GM19452 (cell line): ENCODE data around the gene TMEM190.
A peak's percentile ranks its signal among the peaks of the same experiment; 100 is the strongest.
"Not testable (repeated sequence)": the region's sequence is repeated elsewhere in the genome, so short reads cannot be mapped to it uniquely, and the experiment has no call there.

Source experiments
- ATAC-seq: cut with Tn5 transposase; IDR thresholded peaks from one replicate; pipeline ENCODE4 v1.9.1; 2021; ENCODE audit not compliant: unreplicated experiment

TMEM190 gene

GRCh38 chr19:55389386-55390317 lies 13.0 kb downstream of the TMEM190 start:
- no peak for ATAC-seq

GRCh38 chr19:55390461-55390880 lies 13.8 kb downstream of the TMEM190 start:
- no peak for ATAC-seq

GRCh38 chr19:55391191-55391670 lies 14.6 kb downstream of the TMEM190 start:
- no peak for ATAC-seq

GRCh38 chr19:55391702-55392615 lies 15.3 kb downstream of the TMEM190 start:
- ATAC-seq = no peak

- no peak for ATAC-seq
These were observed 16.5 kb downstream of the TMEM190 start for GRCh38 chr19:55392820-55393761.

GRCh38 chr19:55398200-55398925 lies 21.7 kb downstream of the TMEM190 start:
- no peak for ATAC-seq

GRCh38 chr19:55400281-55401087 lies 23.9 kb downstream of the TMEM190 start:
- ATAC-seq = no peak

GRCh38 chr19:55401390-55401789 lies 24.8 kb downstream of the TMEM190 start:
- ATAC-seq = not testable (repeated sequence)

GRCh38 chr19:55402509-55402908 lies 25.9 kb downstream of the TMEM190 start:
- no peak for ATAC-seq

GRCh38 chr19:55405638-55406037 lies 29.0 kb downstream of the TMEM190 start:
- no peak for ATAC-seq

GRCh38 chr19:55406091-55406825 lies 29.6 kb downstream of the TMEM190 start:
- no peak for ATAC-seq

GRCh38 chr19:55406826-55407549 lies 30.4 kb downstream of the TMEM190 start:
- ATAC-seq = no peak

- peak; percentile 27 for ATAC-seq
These were observed 30.8 kb downstream of the TMEM190 start, which contains the start of gene UBE2S for GRCh38 chr19:55407550-55407799. Gene UBE2S, minus strand, starts transcription at chr19:55407788. Its CDS starts 199 bp downstream, at chr19:55407589.

- peak; percentile 79 for ATAC-seq
These were observed 31.3 kb downstream of the TMEM190 start for GRCh38 chr19:55407800-55408532.

- no peak for ATAC-seq
These were observed 31.9 kb downstream of the TMEM190 start for GRCh38 chr19:55408533-55408872.

- ATAC-seq = not testable (repeated sequence)
These were observed 32.6 kb downstream of the TMEM190 start for GRCh38 chr19:55409179-55409578.

- no peak for ATAC-seq
These were observed 33.5 kb downstream of the TMEM190 start for GRCh38 chr19:55410168-55410567.
